Measurements from ENCODE around the gene PARD6B. TPM values are rescaled to one million over a fixed set of nuclear protein-coding genes. Genes with fewer than 3 reads are reported as not detected.

Gene PARD6B
- total and polyA plus RNA-seq, 2 of the 4 experiments (the other 2 are of a cell fraction) = 0.17 to 0.90 TPM

- H4K8ac ChIP-seq (ENCODE audit: low read depth in 2 of 2, low read length in 2 of 2) = no peak overlapping the region
- 0 out of 2 replicates have a peak, but pooled peaks cover 3% of the 10 kb centered on the region for H4K20me1 ChIP-seq (ENCODE audit: insufficient read depth, low read length)
- intact Hi-C loops (cut with micrococcal nuclease) (no loop called here), dilution Hi-C loops (cut with HindIII; ENCODE audit: low sequenced_read_pairs, unreplicated experiment) (no loop called here), in situ Hi-C loops (cut with MboI; ENCODE audit: low sequenced_read_pairs) (no loop called here)
- H3K9ac ChIP-seq (ENCODE audit: low read depth, low read length) = no peak overlapping the region
- H3K4me3 ChIP-seq (ENCODE audit: insufficient read depth, low read depth, low read length) = no peak overlapping the region
- H3K79me1 ChIP-seq (ENCODE audit: low read depth in 1 of 2, low read length in 2 of 2) = peaks cover 0 to 7% of the 10 kb centered on the region in 2 experiments; a peak in 1 of 4 replicates
- ChIA-PET CTCF (no interaction called here), POLR2A (ENCODE audit: unreplicated experiment) (no interaction called here)
- H3K4me2 ChIP-seq (ENCODE audit: low read depth, low read length) = no peak overlapping the region
- no peaks in the 10 kb centered on the region for H3K36me3 ChIP-seq (ENCODE audit: control insufficient read depth, insufficient read depth, low read length)
- DNase-seq = no peak
- TF ChIP-seq RAD21 (IDR thresholded peaks at IDR 0.05; ENCODE audit: low read length) (no peak), BHLHE40 (IDR thresholded peaks at IDR 0.05; ENCODE audit: low read depth, low read length) (no peak), SMC3 (IDR thresholded peaks at IDR 0.05; ENCODE audit: low read depth, low read length) (no peak), CHD1 (IDR thresholded peaks at IDR 0.05; ENCODE audit: low read depth, low read length) (no peak), MAZ (IDR thresholded peaks at IDR 0.05; ENCODE audit: borderline replicate concordance, low read depth, low read length) (no peak), MXI1 (IDR thresholded peaks at IDR 0.05; ENCODE audit: borderline replicate concordance, low read depth, low read length) (no peak), USF2 (IDR thresholded peaks at IDR 0.05; ENCODE audit: low read depth, low read length) (no peak), RFX5 (IDR thresholded peaks at IDR 0.05; ENCODE audit: low read depth, low read length) (no peak), ELK1 (IDR thresholded peaks at IDR 0.05; ENCODE audit: borderline replicate concordance, low read depth, low read length) (no peak), MAFK (IDR thresholded peaks at IDR 0.05; ENCODE audit: low read depth, low read length) (no peak), NFE2L2 (IDR thresholded peaks at IDR 0.05; ENCODE audit: low read depth, low read length) (no peak)
- no TSS peak for BruUV-seq (replicated peaks)
- H3K4me1 ChIP-seq (ENCODE audit: control insufficient read depth, insufficient read depth, low read length) = peaks cover 9% of the 10 kb centered on the region; the same call in 1 of the 2 replicates
- no peaks in the 10 kb centered on the region for H3K27me3 ChIP-seq (ENCODE audit: control insufficient read depth, insufficient read depth, low read length)
- no peak overlapping the region for H2AK9ac ChIP-seq (replicated peaks; ENCODE audit: low read depth, low read length, poor library complexity)
- no peak overlapping the region for H3K18ac ChIP-seq (ENCODE audit: low read depth, low read length)
- WGBS, 2 experiments (ENCODE audit: extremely low coverage in 2 of 2, insufficient read length in 1 of 2) = 100% methylated on average over 1 of the region's 8 CpGs; no CpG with 5 or more reads in 1 of the 2 experiments
- peaks cover 13% of the 10 kb centered on the region for H3K9me1 ChIP-seq (ENCODE audit: insufficient read depth, low read length)
- no peaks in the 10 kb centered on the region for H3K9me3 ChIP-seq (ENCODE audit: control insufficient read depth, insufficient read depth, low read length)
- no peak overlapping the region for H2BK20ac ChIP-seq (ENCODE audit: low read depth, low read length)
- H3K4ac ChIP-seq (ENCODE audit: low read depth, low read length) = no peak overlapping the region
- ATAC-seq (ENCODE audit: low read depth) = no peak
- H3K27ac ChIP-seq (ENCODE audit: insufficient read depth, low read length) = no peak overlapping the region
- H2AFZ ChIP-seq (replicated peaks; ENCODE audit: low read length, poor library complexity) = no peak overlapping the region
- H4K91ac ChIP-seq (ENCODE audit: insufficient read depth, low read depth, low read length) = no peak overlapping the region
- no peak overlapping the region for H2BK5ac ChIP-seq (ENCODE audit: low read depth, low read length, poor library complexity, severe bottlenecking)
- H2AK5ac ChIP-seq (ENCODE audit: low read depth, low read length) = no peak overlapping the region
- H3K23ac ChIP-seq (ENCODE audit: low read depth, low read length) = no peak overlapping the region
- H2BK15ac ChIP-seq (ENCODE audit: low read depth, low read length) = no peak overlapping the region
- no peak overlapping the region for H2BK120ac ChIP-seq (ENCODE audit: low read depth, low read length)
- H3K14ac ChIP-seq (replicated peaks; ENCODE audit: low read depth, low read length) = no peak overlapping the region
- no peak overlapping the region for H4K5ac ChIP-seq (ENCODE audit: low read depth, low read length)
- no peak overlapping the region for H3K56ac ChIP-seq (ENCODE audit: extremely low read depth, insufficient read depth, low read length)
These were observed 48.3 kb upstream of the PARD6B start for GRCh38 chr20:50682947-50683530.
